Neural cell (in vitro differentiated cells): ENCODE results near the gene LYPD6B. TPM values are rescaled to one million over a fixed set of nuclear protein-coding genes. Genes with fewer than 3 reads are reported as not detected.

Source experiments
- H2AFZ ChIP-seq: fragments of 200-600, 300-800 bp; sonication (generic), shearing (Covaris generic); 2 replicates; pipeline ENCODE4 v1.6.0; 2014; ENCODE audit warnings: low read depth, mild to moderate bottlenecking, antibody characterized with exemption, low read length, moderate library complexity
- H3F3A ChIP-seq: fragments of 200-600 bp; shearing (Covaris generic); 2 replicates; pipeline ENCODE4 v1.6.1; 2016; ENCODE audit warnings: mild to moderate bottlenecking, moderate library complexity, mixed read lengths, antibody characterized with exemption, low read length; ENCODE audit not compliant: insufficient read depth, poor library complexity, severe bottlenecking
- H3K27ac ChIP-seq: fragments of 200-600, 300-800 bp; sonication (generic), shearing (Covaris generic); 2 replicates; pipeline ENCODE4 v1.5.1; 2014; ENCODE audit warnings: mild to moderate bottlenecking, low read length, moderate library complexity
- H3K27me3 ChIP-seq: fragments of 300-800, 200-600 bp; sonication (generic), shearing (Covaris generic); 2 replicates; pipeline ENCODE4 v1.6.0; 2014; ENCODE audit warnings: mild to moderate bottlenecking, low read depth, low read length, moderate library complexity; ENCODE audit not compliant: insufficient read depth
- H3K36me3 ChIP-seq: fragments of 300-800, 200-600 bp; sonication (generic), shearing (Covaris generic); 2 replicates; pipeline ENCODE4 v1.5.1; 2014; ENCODE audit warnings: mild to moderate bottlenecking, antibody characterized with exemption, low read length, moderate library complexity; ENCODE audit not compliant: insufficient read depth
- H3K4me2 ChIP-seq: fragments of 300-800, 200-600 bp; sonication (generic), shearing (Covaris generic); 2 replicates; pipeline ENCODE4 v1.6.0; 2014; ENCODE audit warnings: mild to moderate bottlenecking, low read length
- H3K4me3 ChIP-seq: fragments of 300-800, 200-600 bp; sonication (generic), shearing (Covaris generic); 2 replicates; pipeline ENCODE4 v1.5.1; 2014; ENCODE audit warnings: mild to moderate bottlenecking, low read length, moderate library complexity
- H3K79me2 ChIP-seq: fragments of 200-600 bp; shearing (Covaris generic); replicated peaks from 2 replicates; pipeline ENCODE4 v1.6.0; 2014; ENCODE audit warnings: mild to moderate bottlenecking, low read length, moderate library complexity; ENCODE audit not compliant: insufficient read depth
- H3K9ac ChIP-seq: fragments of 300-800, 200-600 bp; sonication (generic), shearing (Covaris generic); 2 replicates; pipeline ENCODE4 v1.6.1; 2016; ENCODE audit warnings: mild to moderate bottlenecking, low read length, mixed read lengths
- H3K9me2 ChIP-seq: fragments of 200-600 bp; shearing (Covaris generic); 2 replicates; pipeline ENCODE4 v1.6.1; 2016; ENCODE audit warnings: mild to moderate bottlenecking, low read length, mixed read lengths; ENCODE audit not compliant: insufficient read depth
- H3K9me3 ChIP-seq: fragments of 200-600, 300-800 bp; sonication (generic), shearing (Covaris generic); 2 replicates; pipeline ENCODE4 v1.6.1; 2016; ENCODE audit warnings: mild to moderate bottlenecking, mixed run types, low read length, moderate library complexity, mixed read lengths
- H4K20me1 ChIP-seq: fragments of 200-600 bp; shearing (Covaris generic); 2 replicates; pipeline ENCODE4 v1.6.1; 2016; ENCODE audit warnings: mild to moderate bottlenecking, mixed run types; ENCODE audit not compliant: insufficient read depth
- EP300 ChIP-seq: fragments of 450-650 bp; conservative IDR thresholded peaks from 2 replicates; pipeline ENCODE4 v1.6.1; 2014; ENCODE audit warnings: antibody characterized with exemption, mild to moderate bottlenecking, moderate library complexity; ENCODE audit not compliant: poor library complexity, severe bottlenecking
- EZH2 ChIP-seq: fragments of 200-600, 300-800 bp; shearing (Covaris generic), sonication (generic); IDR thresholded peaks from 2 replicates; pipeline ENCODE4 v1.6.1; 2014; ENCODE audit warnings: antibody characterized with exemption, low read length, borderline replicate concordance, mild to moderate bottlenecking; ENCODE audit not compliant: insufficient read depth, poor library complexity, severe bottlenecking
- MXI1 ChIP-seq: fragments of 450-650 bp; conservative IDR thresholded peaks from 2 replicates; pipeline ENCODE4 v1.6.1; 2014; ENCODE audit warnings: antibody characterized with exemption, mild to moderate bottlenecking; ENCODE audit not compliant: poor library complexity, severe bottlenecking
- POLR2AphosphoS5 ChIP-seq: IDR thresholded peaks from 2 replicates; pipeline ENCODE4 v1.6.1; 2012
- RAD21 ChIP-seq: fragments of 450-650 bp; conservative IDR thresholded peaks from 2 replicates; pipeline ENCODE4 v1.6.1; 2014; ENCODE audit warnings: antibody characterized with exemption, mild to moderate bottlenecking, moderate library complexity
- SMC3 ChIP-seq: fragments of 450-650 bp; conservative IDR thresholded peaks from 2 replicates; pipeline ENCODE4 v1.6.1; 2014; ENCODE audit warnings: antibody characterized with exemption, mild to moderate bottlenecking, moderate library complexity; ENCODE audit not compliant: poor library complexity
- TAF1 ChIP-seq: IDR thresholded peaks from 2 replicates; pipeline ENCODE4 v1.6.1; 2012; ENCODE audit warnings: low read depth
- polyA plus RNA-seq: library from polyadenylated mRNA; depleted of rRNA; stranded (reverse); fragments of >200 nt; gene quantifications from 2 replicates; pipeline ENCODE4 v1.2.3, GENCODE V29; 2014
- TF ChIP-seq, protein P1 (sequence below): fragments of 450-650 bp; IDR thresholded peaks from 2 replicates; pipeline ENCODE4 v1.5.1; 2014; ENCODE audit warnings: antibody characterized with exemption, mild to moderate bottlenecking, moderate library complexity; ENCODE audit not compliant: poor library complexity, severe bottlenecking
- TF ChIP-seq, protein P2 (sequence below): IDR thresholded peaks from 2 replicates; pipeline ENCODE4 v1.6.1; 2012; ENCODE audit warnings: borderline replicate concordance

LYPD6B gene
- polyA plus RNA-seq, 1 donor from 2014 or later: 0.68 TPM

DNA sequence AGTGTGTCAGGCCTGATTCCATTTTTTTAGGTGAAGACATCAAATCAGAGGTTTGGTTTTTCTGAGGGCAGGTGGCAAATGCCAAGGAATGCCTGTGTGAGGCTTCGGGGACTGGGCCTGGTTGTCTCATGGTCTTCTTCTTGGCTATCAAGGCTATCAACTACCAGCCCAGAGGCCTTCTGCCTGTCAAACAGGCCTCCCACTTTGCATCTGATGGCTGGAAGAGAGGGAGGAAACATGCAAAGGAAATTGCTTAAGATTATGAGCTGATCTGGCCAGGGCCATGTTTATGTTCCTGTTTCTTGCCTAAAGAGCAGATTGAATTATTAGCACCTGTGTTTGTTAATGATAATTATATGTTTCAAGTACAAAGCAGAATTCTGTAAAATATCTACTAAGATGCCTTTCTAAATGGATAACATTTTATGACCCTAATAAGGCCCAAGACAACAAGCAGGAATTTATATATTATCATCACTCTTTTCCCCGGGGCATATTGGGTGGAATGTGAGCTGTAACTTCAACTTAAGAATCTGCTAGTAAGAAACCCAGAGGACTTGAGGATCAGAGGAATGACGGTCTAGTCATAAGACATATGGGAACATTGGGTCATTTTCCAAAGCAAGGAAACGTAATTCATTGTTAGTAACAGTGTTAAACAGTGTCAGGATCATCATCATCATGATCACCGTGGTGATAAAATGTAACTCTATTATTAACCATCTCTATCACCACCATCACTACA, 123.2 kb downstream of the LYPD6B start:
- H3K4me3 ChIP-seq: no peak overlapping the region
- no peak overlapping the region for H3K27ac ChIP-seq
- H3K9ac ChIP-seq: no peak overlapping the region
- H3K9me2 ChIP-seq: no peaks in the 10 kb centered on the region
- H3K36me3 ChIP-seq: no peaks in the 10 kb centered on the region
- H3K79me2 ChIP-seq: no peaks in the 10 kb centered on the region
- no peak overlapping the region for H2AFZ ChIP-seq
- no peaks in the 10 kb centered on the region for H3K9me3 ChIP-seq
- TF ChIP-seq TAF1 (no peak), RAD21 (no peak)
- TF ChIP-seq, protein P1, sequence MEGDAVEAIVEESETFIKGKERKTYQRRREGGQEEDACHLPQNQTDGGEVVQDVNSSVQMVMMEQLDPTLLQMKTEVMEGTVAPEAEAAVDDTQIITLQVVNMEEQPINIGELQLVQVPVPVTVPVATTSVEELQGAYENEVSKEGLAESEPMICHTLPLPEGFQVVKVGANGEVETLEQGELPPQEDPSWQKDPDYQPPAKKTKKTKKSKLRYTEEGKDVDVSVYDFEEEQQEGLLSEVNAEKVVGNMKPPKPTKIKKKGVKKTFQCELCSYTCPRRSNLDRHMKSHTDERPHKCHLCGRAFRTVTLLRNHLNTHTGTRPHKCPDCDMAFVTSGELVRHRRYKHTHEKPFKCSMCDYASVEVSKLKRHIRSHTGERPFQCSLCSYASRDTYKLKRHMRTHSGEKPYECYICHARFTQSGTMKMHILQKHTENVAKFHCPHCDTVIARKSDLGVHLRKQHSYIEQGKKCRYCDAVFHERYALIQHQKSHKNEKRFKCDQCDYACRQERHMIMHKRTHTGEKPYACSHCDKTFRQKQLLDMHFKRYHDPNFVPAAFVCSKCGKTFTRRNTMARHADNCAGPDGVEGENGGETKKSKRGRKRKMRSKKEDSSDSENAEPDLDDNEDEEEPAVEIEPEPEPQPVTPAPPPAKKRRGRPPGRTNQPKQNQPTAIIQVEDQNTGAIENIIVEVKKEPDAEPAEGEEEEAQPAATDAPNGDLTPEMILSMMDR: no peak
- H3K27me3 ChIP-seq: no peaks in the 10 kb centered on the region
- no peaks in the 10 kb centered on the region for H3F3A ChIP-seq
- H4K20me1 ChIP-seq: no peaks in the 10 kb centered on the region
- no peak overlapping the region for H3K4me2 ChIP-seq

DNA sequence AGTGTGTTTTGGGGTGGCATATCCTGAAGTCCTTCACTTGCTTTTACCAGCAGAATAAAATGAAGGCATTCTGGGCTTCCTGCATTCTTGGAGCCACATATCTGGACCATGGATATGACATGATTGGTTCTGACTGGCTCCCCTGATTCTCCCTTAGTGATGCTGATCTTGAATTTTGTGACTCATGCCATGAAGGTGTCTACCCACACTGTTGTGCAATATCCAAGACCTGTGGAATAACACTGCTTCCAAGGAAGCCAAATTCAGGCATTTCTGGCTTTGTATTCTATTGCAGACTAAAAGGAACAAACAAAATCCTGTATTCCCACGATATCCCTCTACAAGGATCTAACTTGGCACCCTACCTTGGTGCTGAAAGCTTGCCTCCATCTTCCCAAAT, 125.8 kb downstream of the LYPD6B start:
- H3K79me2 ChIP-seq: no peaks in the 10 kb centered on the region
- H3F3A ChIP-seq: no peaks in the 10 kb centered on the region
- H2AFZ ChIP-seq: no peak overlapping the region

More for the DNA sequence above, 125.8 kb downstream of the LYPD6B start:
- TF ChIP-seq SMC3: no peak
- TF ChIP-seq TAF1: no peak
- no peak for TF ChIP-seq POLR2AphosphoS5
- no peak for TF ChIP-seq EP300
- TF ChIP-seq, protein P1: no peak
- no peak for TF ChIP-seq RAD21
- TF ChIP-seq MXI1: no peak
- no peak for TF ChIP-seq EZH2
- TF ChIP-seq, protein P2, sequence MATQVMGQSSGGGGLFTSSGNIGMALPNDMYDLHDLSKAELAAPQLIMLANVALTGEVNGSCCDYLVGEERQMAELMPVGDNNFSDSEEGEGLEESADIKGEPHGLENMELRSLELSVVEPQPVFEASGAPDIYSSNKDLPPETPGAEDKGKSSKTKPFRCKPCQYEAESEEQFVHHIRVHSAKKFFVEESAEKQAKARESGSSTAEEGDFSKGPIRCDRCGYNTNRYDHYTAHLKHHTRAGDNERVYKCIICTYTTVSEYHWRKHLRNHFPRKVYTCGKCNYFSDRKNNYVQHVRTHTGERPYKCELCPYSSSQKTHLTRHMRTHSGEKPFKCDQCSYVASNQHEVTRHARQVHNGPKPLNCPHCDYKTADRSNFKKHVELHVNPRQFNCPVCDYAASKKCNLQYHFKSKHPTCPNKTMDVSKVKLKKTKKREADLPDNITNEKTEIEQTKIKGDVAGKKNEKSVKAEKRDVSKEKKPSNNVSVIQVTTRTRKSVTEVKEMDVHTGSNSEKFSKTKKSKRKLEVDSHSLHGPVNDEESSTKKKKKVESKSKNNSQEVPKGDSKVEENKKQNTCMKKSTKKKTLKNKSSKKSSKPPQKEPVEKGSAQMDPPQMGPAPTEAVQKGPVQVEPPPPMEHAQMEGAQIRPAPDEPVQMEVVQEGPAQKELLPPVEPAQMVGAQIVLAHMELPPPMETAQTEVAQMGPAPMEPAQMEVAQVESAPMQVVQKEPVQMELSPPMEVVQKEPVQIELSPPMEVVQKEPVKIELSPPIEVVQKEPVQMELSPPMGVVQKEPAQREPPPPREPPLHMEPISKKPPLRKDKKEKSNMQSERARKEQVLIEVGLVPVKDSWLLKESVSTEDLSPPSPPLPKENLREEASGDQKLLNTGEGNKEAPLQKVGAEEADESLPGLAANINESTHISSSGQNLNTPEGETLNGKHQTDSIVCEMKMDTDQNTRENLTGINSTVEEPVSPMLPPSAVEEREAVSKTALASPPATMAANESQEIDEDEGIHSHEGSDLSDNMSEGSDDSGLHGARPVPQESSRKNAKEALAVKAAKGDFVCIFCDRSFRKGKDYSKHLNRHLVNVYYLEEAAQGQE: no peak
- Histone ChIP-seq H3K9me3 (no peaks in the 10 kb centered on the region), H3K36me3 (no peaks in the 10 kb centered on the region), H3K27me3 (no peaks in the 10 kb centered on the region), H3K27ac (no peak overlapping the region), H3K4me3 (no peak overlapping the region), H3K9me2 (no peaks in the 10 kb centered on the region), H3K4me2 (no peak overlapping the region), H4K20me1 (no peaks in the 10 kb centered on the region), H3K9ac (no peak overlapping the region)
